HFFc6 (cell line): ENCODE data around the gene ZNF70. TPM values are rescaled to one million over a fixed set of nuclear protein-coding genes. Genes with fewer than 3 reads are reported as not detected.
A peak's percentile ranks its signal among the peaks of the same experiment; 100 is the strongest.

Experiments used
- DNase-seq: peaks from one replicate; pipeline ENCODE4 v3.0.0-alpha.2; 2018
- H3K27ac Mint-ChIP-seq: 2 replicates; pipeline ENCODE4 v1.8.0; 2020; ENCODE audit warnings: mild to moderate bottlenecking, mixed read lengths
- H3K27me3 Mint-ChIP-seq: 2 replicates; pipeline ENCODE4 v1.8.0; 2021; ENCODE audit warnings: mild to moderate bottlenecking, moderate library complexity, mixed read lengths; ENCODE audit not compliant: insufficient read depth
- H3K36me3 Mint-ChIP-seq: 2 replicates; pipeline ENCODE4 v1.8.0; 2021; ENCODE audit warnings: low read depth, mixed read lengths
- H3K4me1 Mint-ChIP-seq: 2 replicates; pipeline ENCODE4 v1.8.0; 2020; ENCODE audit warnings: low read depth, mixed read lengths
- H3K4me3 Mint-ChIP-seq: 2 replicates; pipeline ENCODE4 v1.8.0; 2020; ENCODE audit warnings: mild to moderate bottlenecking, moderate library complexity, mixed read lengths
- H3K9me3 Mint-ChIP-seq: 2 replicates; pipeline ENCODE4 v1.8.0; 2020; ENCODE audit warnings: mild to moderate bottlenecking, mixed read lengths
- CTCF ChIP-seq: fragments of 200-600 bp; sonication (generic); IDR thresholded peaks from 2 replicates; pipeline ENCODE4 v1.5.0; 2021; ENCODE audit warnings: antibody characterized with exemption, mild to moderate bottlenecking
- total RNA-seq, 6 experiments: library from RNA; stranded (reverse); fragmentation: NEBNext Ultra II Directional; extraction: Animal tissue kit (Norgen Biotek cat#: 25700); gene quantifications; 2 replicates in 1 of 6; 3 replicates in 5 of 6; pipeline ENCODE4 v1.2.3, GENCODE V29; 2021

The ZNF70 gene
- total RNA-seq, 6 experiments from 2014 or later = 6.0 to 7.0 (median 6.4) TPM

- no peaks in the 10 kb centered on the region for H3K36me3 Mint-ChIP-seq
- no peak for DNase-seq
Observed at GRCh38 chr22:23754980-23755636, 4.2 kb upstream of the ZNF70 start.

GRCh38 chr22:23754220-23754919, 3.5 kb upstream of the ZNF70 start, which contains the start of gene VPREB3:
Gene VPREB3, minus strand, starts transcription at chr22:23754425. Its CDS starts 62 bp downstream, at chr22:23754363.
- no peak for DNase-seq
- peaks cover 2% of the 10 kb centered on the region for H3K27me3 Mint-ChIP-seq
- no peaks in the 10 kb centered on the region for H3K9me3 Mint-ChIP-seq
- no peak within 1 kb of the TSS for H3K4me3 Mint-ChIP-seq
- no peaks in the 10 kb centered on the region for H3K36me3 Mint-ChIP-seq
- no peak within 1 kb of the TSS for H3K27ac Mint-ChIP-seq
- no peak for TF ChIP-seq CTCF
- H3K4me1 Mint-ChIP-seq = peaks cover 13% of the 10 kb centered on the region

More at GRCh38 chr22:23754980-23755636, 4.2 kb upstream of the ZNF70 start:
- TF ChIP-seq CTCF = no peak
- Mint-ChIP-seq H3K9me3 (no peaks in the 10 kb centered on the region), H3K4me3 (no peak overlapping the region), H3K27me3 (peaks cover 2% of the 10 kb centered on the region), H3K27ac (no peak overlapping the region), H3K4me1 (peaks cover 5% of the 10 kb centered on the region)

GRCh38 chr22:23753385-23753784, 2.5 kb upstream of the ZNF70 start:
- peaks cover 13% of the 10 kb centered on the region for H3K4me1 Mint-ChIP-seq
- no peak overlapping the region for H3K27ac Mint-ChIP-seq
- DNase-seq = no peak
- peaks cover 2% of the 10 kb centered on the region for H3K27me3 Mint-ChIP-seq
- no peaks in the 10 kb centered on the region for H3K36me3 Mint-ChIP-seq
- TF ChIP-seq CTCF = no peak
- H3K9me3 Mint-ChIP-seq = no peaks in the 10 kb centered on the region
- H3K4me3 Mint-ChIP-seq = no peak overlapping the region

GRCh38 chr22:23752750-23753149, 1.8 kb upstream of the ZNF70 start:
- no peak overlapping the region for H3K27ac Mint-ChIP-seq
- no peaks in the 10 kb centered on the region for H3K36me3 Mint-ChIP-seq
- H3K27me3 Mint-ChIP-seq = peaks cover 2% of the 10 kb centered on the region
- H3K4me3 Mint-ChIP-seq = no peak overlapping the region
- TF ChIP-seq CTCF = no peak
- H3K9me3 Mint-ChIP-seq = no peaks in the 10 kb centered on the region
- H3K4me1 Mint-ChIP-seq = peaks cover 13% of the 10 kb centered on the region
- DNase-seq = no peak

- no peak for TF ChIP-seq CTCF
- Mint-ChIP-seq H3K4me3 (peak overlapping the region; percentile 60), H3K27me3 (peaks cover 2% of the 10 kb centered on the region), H3K27ac (peak overlapping the region; percentile 29; the same call in 1 of the 2 replicates), H3K36me3 (no peaks in the 10 kb centered on the region), H3K9me3 (no peaks in the 10 kb centered on the region), H3K4me1 (peaks cover 13% of the 10 kb centered on the region)
- no peak for DNase-seq
Observed at GRCh38 chr22:23752090-23752691, 1.3 kb upstream of the ZNF70 start.
